OCI-LY1 (cell line): ENCODE data around the gene EVI2B.

Experiments
- EZH2 ChIP-seq: fragments of 200-600 bp; sonication (generic), shearing (Covaris generic); IDR thresholded peaks from 2 replicates; pipeline ENCODE4 v1.8.0; 2017; ENCODE audit warnings: borderline replicate concordance, mixed run types, mild to moderate bottlenecking, antibody characterized with exemption, low read length, moderate library complexity, mixed read lengths
- TF ChIP-seq, protein P1 (sequence below): fragments of 200-600 bp; sonication (generic), shearing (Covaris generic); IDR thresholded peaks from 2 replicates; pipeline ENCODE4 v1.5.1; 2017; ENCODE audit warnings: mild to moderate bottlenecking, antibody characterized with exemption, low read length, moderate library complexity, mixed read lengths

- TF ChIP-seq, protein P1, sequence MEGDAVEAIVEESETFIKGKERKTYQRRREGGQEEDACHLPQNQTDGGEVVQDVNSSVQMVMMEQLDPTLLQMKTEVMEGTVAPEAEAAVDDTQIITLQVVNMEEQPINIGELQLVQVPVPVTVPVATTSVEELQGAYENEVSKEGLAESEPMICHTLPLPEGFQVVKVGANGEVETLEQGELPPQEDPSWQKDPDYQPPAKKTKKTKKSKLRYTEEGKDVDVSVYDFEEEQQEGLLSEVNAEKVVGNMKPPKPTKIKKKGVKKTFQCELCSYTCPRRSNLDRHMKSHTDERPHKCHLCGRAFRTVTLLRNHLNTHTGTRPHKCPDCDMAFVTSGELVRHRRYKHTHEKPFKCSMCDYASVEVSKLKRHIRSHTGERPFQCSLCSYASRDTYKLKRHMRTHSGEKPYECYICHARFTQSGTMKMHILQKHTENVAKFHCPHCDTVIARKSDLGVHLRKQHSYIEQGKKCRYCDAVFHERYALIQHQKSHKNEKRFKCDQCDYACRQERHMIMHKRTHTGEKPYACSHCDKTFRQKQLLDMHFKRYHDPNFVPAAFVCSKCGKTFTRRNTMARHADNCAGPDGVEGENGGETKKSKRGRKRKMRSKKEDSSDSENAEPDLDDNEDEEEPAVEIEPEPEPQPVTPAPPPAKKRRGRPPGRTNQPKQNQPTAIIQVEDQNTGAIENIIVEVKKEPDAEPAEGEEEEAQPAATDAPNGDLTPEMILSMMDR, result no peak
- no peak for TF ChIP-seq EZH2
These were observed 59.2 kb downstream of the EVI2B start for GRCh38 chr17:31254654-31255053.
